ENCODE results near the gene ADAM30. TPM values are rescaled to one million over a fixed set of nuclear protein-coding genes. Genes with fewer than 3 reads are reported as not detected.

The ADAM30 gene
- polyA plus RNA-seq, 1 donor, result not detected

- no peak for DNase-seq
These were observed 13.7 kb upstream of the ADAM30 start for GRCh38 chr1:119909890-119910596.

- DNase-seq, result no peak
These were observed 12.3 kb upstream of the ADAM30 start for GRCh38 chr1:119908661-119909060.

DNA sequence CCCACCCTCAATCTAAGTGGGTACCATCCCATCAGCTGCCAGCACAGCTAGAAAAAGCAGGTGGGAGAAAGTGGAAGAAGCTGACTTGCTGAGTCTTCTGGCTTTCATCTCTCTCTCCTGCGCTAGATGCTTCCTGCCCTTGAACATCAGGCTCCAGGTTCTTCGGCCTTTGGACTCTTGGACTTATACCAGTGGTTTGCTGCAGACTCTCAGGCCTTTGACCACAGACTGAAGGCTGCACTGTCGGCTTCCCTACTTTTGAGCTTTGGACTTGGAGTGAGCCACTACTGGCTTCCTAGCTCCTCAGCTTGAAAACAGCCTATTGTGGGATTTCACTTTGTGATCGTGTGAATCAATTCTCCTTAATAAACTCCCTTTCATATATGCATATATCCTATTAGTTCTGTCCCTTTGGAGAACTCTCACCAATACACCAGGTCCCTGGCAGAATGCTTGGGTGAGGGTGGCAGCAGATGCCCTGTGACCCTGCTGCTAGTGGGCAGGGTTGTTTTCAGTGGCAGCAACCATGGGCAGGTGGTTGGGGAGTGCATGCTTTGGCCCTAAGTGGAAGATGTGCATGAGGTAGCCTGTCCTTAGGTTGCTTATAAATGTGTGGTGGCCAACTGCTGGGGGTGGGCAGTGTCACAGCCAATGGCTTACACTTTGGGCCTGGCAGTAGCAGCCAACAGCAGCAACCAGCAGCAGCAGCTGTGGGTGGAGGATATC, 10.8 kb upstream of the ADAM30 start:
- DNase-seq, result no peak

- no peak for DNase-seq
These were observed 7.1 kb upstream of the ADAM30 start for GRCh38 chr1:119903443-119903835.

DNA sequence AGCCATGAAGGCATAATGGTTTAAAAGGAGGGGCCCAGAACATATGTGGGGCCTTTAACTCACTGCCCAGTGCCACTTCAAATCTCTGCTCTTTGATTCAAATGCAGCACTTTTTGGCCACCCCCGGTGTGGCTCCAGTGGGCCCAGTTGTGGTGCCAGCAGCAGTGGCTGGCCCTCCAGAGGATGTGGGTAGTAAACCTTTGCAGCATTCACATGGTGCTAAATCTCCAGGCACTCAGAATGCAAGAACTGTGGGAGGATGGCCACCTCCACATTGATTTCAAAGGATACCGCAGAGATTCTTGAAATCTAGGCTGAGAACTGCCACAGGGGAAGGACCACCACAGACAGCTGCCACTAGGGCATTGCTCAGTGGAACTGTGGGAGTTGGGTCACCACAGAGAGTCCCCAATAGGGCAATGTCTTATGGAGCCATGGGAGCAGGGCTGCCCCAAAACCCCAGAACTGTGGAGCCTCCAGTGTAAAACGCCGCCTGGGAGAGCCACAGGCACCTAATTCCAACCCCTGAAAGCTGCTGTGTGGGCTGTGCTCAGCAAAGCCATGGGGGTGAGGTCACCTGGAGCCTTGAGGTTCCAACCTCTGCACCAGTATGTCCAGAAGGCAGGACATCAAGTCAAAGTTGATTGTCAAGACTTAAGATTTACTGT, 6.6 kb upstream of the ADAM30 start:
- no peak for DNase-seq

DNA sequence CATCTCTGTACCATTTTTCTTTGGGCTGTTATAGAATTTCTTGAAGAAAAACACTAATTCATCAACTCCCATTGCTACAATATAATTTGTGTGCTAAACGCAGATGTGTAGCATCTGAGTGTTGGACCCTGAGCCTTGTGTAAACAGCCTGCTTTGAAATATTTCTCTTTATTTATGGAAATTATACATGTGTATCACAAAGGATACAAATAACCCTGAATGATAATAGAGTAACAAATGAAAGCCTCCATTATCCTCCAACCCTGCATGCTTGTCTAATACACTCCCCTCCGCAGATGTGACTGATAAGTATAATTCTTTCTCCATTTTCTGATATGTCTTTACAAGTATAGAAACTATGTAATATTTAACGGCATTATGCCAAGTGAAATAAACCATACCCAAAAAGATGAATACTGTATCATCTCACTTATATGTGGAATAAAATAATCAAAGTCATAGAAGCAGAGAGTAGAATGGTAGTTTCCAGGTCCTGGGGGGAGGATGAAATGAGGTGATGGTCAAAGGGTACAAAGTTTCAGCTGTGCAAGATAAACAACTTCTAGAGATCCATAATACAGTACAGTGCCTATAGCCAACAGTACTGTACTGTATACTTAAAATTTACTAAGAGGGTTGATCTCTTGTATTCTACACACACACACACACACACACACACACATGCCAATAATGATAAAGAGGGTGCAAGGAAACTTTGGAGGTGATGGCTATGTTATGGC, 2.8 kb upstream of the ADAM30 start:
- no peak for DNase-seq

DNA sequence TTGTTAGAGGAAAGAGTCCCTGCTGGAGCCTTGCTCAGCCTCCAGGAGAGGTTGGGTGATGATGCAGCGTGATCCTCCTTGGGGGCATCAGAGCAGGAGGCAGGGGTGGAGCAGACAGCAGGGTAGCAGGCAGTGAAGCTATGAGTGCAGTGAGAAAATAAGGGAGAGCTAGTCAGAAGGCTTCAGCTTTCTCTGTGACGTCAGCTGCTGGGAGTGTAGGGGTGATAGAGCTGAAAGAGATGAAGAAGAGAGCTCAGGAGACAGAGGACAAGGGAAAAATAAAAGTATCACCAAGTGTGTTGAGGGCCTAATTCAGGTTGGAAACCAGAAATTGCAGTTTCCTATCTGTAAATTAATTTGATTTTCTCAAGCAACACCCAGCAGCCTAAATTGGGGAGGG, 2.2 kb upstream of the ADAM30 start:
- DNase-seq, result no peak

- no peak for DNase-seq
These were observed 1.2 kb downstream of the ADAM30 start for GRCh38 chr1:119895102-119895501.

DNA sequence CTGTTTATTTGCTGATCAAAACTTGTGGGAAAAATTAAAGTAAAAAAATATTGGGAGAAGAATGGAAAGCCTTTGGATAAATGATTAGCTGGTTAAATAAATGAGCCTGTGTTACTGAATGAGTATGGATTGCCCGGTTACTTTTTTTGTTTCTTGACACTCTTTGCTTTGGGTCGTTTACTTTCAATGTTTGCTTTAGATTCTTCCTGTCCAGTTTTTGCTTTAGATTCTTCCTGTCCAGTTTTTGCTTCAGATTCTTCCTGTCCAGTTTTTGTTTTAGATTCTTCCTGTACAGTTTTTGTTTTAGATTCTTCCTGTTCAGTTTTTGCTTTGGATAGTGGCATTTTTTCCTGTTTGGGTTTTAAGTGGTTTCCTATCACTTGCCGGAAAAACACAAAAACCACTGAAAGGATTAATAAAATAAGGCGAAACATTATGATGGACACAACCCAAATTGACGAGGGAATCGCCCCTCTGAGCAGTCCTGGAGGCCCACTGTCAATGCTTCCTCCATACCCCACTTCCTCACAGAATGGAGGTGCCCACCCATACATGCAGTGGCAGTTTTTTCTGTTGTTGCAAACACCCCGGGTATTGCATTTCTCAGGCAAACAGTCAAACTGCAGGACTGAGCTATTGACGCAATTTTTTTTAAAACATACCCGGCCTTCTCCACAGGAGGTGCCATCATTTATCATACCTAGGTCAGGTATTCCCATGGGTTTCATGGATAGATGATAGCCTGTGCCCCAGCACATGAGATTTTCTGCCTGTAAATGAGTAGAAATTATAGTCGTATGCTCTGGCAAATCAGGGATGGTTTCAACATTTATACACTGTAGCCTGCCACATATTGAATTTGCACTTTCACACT, 2.3 kb downstream of the ADAM30 start:
- DNase-seq, result no peak

- no peak for DNase-seq
These were observed 3.0 kb downstream of the ADAM30 start for GRCh38 chr1:119893238-119893791.

- DNase-seq, result no peak
These were observed 4.9 kb downstream of the ADAM30 start for GRCh38 chr1:119891386-119891785.

DNA sequence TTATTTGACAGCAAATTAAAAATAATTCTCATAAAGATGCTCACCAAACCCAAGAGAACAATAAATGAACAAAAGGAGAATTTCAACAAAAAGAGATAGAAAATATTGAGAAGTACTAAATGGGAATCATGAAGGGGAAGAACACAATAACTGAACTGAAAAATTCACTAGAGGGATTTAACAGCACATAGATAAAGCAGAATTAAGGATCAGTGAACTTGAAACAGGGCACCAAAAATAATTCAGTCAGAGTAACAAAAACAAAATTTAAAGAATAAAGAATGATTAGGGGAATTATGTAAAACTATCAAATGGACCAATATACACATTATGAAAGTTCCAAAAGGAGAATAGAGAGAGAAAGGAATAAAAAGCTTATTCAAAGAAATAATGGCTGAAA, 7.8 kb downstream of the ADAM30 start:
- no peak for DNase-seq

- no peak for DNase-seq
These were observed 8.9 kb downstream of the ADAM30 start for GRCh38 chr1:119887427-119887826.

GRCh38 chr1:119885903-119886783, 10.2 kb downstream of the ADAM30 start:
- no peak for DNase-seq

- no peak for DNase-seq
These were observed 11.6 kb downstream of the ADAM30 start for GRCh38 chr1:119884711-119885110.

DNA sequence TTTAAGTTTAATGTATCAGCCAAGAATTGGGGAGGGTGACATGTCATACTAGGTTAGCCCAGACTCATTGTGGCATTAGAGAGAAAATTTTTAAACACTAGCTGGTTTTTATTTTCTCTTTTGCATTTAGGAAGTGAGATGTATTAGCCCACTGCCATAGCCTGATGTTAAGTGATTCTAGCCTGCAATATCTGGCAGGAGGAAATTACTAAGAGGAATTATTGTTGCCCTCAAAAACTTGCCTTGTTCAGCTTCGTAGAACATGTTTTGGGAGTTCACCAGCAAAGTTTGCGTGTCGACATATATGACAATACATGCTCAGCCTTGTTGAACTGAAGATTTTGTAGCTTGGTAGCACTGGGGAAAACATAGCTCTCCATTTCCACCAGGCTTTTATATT, 12.5 kb downstream of the ADAM30 start:
- no peak for DNase-seq

GRCh38 chr1:119882132-119883049, 13.9 kb downstream of the ADAM30 start:
- DNase-seq, result no peak

DNA sequence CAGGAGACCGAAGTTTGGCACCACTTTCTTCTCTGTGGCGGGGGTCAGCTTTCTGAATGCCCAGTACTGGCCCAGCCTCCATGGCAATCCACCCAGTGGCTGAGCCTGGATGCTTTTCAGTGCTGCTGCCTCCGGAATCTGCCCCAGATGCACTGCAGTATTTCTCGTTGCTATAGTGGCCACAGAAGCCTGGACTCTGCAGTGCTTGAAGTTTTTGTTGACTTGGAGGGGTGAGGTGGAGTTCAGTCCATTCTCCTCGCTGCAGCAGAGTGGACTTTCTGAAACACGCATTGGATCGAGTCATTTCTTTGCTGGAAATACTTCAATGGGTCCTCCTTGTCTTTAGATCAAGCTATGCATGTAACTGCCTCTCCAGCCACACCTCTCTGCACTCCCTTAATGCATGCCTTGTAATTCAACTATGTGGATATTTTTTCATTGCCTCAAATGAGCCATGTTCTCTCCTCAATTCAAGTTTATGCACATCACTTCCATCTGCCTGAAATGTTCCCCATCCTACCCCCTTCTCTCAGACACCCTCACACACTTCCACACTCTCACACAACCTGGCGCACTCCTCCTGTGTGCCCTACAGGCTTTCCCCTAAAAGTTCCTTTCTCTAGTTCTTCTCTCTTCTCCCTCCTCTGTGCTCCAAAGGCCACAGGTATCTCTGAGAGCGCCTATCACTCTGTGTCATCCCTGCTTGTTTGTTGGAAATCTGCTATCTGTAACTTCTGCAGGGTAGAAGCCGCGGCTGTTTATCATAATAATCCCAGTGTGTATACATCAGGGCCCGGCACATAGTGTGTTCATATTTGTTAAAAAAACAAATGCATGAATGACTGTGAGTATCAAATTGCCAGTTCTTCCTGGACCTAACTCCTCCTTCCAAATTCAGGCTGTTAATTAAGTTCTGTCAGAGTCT, 16.5 kb downstream of the ADAM30 start:
- no peak for DNase-seq
